Measurements from ENCODE around the gene MAGEF1.

Gene MAGEF1

DNA sequence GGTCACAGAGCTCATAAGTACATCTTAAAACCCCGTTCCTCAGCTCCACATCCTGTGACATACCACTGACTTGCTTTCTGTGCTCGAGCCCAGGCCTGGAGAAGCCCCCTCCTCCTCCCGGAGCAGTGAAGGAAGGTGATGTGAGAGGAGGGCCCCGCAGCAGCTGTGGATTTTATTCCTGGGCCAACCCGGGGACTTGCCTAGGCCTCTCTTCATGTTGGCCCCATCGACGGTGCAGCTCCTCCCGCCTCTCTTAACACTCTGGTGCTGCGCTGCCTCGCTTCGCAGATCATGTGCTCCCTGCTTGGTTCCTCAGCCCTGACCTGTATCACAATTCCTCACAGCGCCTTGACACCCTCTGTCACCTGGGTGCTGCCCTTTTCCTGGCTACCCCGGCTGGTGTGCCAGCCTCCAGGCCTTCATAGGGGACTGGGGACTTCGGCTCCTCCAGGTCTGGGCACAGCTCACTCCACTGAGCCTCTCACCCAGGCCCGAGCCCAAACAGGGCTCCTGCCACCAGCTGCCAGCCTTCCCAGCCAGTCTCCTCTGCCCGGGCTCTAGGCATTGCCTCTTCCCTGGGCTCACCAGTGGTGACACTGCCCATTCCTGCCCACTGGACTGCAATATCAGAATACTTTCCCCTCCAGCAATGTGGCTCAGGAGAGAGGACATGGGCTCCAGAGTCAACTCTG lies 21.5 kb downstream of the MAGEF1 start:
- no peak for DNase-seq (ENCODE audit: low read depth)

DNA sequence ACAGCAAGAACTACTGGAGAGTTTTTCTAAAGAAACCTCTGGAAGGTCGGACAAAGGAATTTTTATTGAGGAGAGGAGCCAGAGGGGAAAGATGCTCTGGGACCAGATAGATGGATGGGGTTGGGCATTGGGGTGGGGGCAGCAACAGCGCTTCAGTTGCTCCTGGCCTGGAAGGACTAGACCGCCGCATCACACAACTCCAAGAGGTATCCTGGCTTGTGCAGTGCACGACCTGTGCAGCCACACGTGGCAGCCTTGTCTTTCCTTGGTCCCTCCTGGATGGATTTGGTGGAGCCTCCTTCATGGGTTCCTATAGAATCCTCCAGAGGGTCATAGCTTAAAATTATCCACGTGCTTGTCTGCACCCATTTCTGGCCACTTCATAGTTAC lies 23.0 kb downstream of the MAGEF1 start:
- DNase-seq (ENCODE audit: low read depth), result no peak

GRCh38 chr3:184688251-184688881 lies 23.5 kb downstream of the MAGEF1 start:
- no peak for DNase-seq (ENCODE audit: low read depth)

DNA sequence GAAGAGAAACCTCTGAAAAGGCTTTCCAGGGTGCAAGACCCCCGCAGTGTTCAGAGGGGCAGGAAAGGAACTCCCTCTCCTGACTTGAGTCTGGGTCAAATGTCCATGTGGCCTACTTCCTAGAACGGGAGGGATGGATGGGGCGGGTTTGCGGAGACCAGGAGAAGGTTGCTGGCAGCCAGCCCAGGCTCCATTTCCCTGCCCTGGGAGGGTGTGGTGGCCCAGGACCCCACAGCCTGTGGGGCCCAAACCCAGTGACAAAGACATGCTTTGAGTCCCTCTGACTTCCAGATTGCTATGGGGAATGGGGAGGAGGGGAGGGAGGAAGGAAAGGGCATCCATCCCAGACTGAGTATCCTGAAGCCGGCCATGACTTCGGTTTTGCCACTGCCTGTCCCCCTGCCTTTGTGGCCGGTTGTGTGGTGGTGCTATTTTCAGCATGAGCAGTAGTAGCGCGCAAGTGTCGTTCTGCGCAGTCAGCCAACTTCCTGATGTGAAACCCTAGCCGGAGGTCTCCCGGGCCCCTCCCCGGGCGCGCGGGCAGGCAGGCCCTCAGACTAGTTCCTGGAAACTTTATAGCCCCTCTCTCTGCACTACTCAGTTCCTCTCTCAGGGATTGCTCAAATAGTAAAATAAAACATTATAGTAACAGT lies 24.4 kb downstream of the MAGEF1 start:
- no peak for DNase-seq (ENCODE audit: low read depth)

DNA sequence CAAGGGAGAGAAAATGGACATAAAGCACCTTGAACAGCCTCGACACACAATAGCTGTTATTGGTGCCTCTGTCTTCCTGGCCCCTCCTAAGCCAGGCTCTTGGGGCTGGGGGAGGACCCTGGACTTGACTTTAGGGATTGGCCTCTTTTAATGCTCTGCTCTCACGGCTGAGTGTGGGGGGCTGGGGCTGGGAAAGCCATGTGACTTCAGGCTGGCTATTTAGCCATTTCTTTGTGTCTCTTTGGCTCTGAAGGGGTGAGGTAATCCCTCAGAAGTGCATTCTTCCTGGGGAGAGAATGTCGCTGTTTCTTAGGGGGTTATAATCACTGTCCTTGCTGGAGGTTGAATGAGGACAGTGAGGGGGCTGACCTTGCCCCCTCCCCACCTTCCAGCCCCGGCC lies 26.2 kb downstream of the MAGEF1 start:
- no peak for DNase-seq (ENCODE audit: low read depth)

GRCh38 chr3:184685055-184685454 lies 26.8 kb downstream of the MAGEF1 start:
- DNase-seq (ENCODE audit: low read depth), result no peak

DNA sequence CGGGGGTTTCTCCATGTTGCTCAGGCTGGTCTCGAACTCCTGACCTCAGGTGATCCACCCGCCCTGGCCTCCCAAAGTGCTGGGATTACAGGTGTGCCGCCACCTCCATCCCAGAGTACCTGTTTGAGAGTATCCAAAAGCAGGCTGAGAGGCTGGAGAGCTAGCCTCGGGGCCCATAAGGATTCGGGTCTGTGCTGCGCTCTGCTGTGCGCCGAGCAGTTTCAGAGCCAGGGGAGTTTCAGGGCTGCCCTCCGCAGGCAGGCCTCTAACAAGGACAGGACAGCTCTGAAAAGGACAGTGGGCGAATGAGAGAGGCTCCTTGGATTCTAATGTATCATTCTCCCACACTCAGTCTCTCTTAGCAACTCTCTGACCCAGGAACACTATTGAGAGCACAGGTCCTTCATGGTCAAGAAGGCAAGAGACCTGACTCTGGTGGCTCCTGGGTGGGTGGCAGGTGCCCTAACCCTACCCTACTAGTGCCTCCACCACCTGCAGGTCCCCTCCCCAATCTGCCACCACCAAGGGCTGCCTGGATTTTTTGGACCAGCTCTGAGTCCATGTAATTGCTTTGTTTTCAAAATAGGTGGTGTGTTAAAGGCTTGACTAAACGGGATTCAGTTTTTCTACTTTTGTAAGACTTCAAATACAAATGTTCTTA lies 27.8 kb downstream of the MAGEF1 start:
- no peak for DNase-seq (ENCODE audit: low read depth)

DNA sequence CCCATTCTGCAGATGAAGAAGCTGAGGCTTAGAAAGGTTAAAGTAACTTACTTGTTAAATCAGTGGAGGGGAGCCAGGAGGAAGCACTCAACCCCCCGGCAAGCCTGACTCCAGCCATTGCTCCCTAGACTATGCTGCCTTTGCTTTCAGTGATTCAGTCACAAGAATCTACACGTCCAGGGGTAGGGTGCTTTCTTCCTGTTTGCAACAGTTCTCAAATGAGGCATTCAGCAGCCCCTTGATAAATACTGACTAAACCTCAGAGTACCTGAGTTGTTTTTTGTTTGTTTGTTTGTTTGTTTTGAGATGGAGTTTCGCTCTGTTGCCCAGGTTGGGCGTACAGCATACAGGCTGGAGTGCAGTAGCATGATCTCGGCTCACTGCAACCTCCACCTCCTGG lies 28.6 kb downstream of the MAGEF1 start:
- DNase-seq (ENCODE audit: low read depth), result no peak

GRCh38 chr3:184682671-184683070 lies 29.2 kb downstream of the MAGEF1 start:
- no peak for DNase-seq (ENCODE audit: low read depth)

- DNase-seq (ENCODE audit: low read depth), result no peak
Measured at GRCh38 chr3:184680385-184681345, 31.2 kb downstream of the MAGEF1 start.

GRCh38 chr3:184679056-184679816 lies 32.6 kb downstream of the MAGEF1 start:
- no peak for DNase-seq (ENCODE audit: low read depth)

DNA sequence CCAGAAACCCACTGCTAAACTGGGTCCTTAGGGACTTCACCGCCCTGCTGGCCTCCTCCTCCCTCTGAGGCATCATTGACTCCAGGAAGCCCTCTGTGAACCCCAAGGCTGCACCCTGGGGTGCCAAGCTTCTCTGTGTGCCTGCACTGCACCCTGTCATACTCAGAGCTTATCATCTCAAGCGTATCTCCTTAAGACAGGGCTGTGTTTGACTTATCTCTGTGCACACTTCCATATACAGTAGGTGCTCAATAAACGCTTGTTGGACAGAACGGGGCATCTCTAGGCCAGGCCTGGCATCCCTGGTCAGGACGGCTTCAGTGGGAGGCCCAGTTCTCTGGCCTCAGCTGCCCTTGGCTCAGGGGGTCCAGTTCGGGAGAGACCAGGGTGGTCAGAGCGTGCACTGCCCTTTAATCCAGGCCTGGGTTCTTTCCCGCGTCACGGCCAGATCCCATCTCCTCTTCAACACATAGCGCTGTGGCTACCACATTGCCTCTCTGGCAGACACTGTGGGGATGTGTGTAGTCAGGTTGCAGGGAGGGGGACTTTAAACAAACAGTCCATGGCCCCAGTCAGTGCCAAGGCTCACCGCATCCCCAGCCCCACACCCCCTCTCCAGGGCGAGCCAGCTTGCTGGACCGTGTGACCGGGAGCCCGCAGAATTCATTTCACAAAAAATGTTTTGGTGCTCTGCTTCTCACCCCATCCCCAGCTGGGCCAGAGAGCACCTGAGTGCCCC lies 33.4 kb downstream of the MAGEF1 start:
- DNase-seq (ENCODE audit: low read depth), result no peak

GRCh38 chr3:184677344-184678316 lies 34.2 kb downstream of the MAGEF1 start:
- no peak for DNase-seq (ENCODE audit: low read depth)

GRCh38 chr3:184676927-184677326 lies 34.9 kb downstream of the MAGEF1 start:
- no peak for DNase-seq (ENCODE audit: low read depth)

- no peak for DNase-seq (ENCODE audit: low read depth)
Measured at GRCh38 chr3:184674626-184675025, 37.2 kb downstream of the MAGEF1 start.

DNA sequence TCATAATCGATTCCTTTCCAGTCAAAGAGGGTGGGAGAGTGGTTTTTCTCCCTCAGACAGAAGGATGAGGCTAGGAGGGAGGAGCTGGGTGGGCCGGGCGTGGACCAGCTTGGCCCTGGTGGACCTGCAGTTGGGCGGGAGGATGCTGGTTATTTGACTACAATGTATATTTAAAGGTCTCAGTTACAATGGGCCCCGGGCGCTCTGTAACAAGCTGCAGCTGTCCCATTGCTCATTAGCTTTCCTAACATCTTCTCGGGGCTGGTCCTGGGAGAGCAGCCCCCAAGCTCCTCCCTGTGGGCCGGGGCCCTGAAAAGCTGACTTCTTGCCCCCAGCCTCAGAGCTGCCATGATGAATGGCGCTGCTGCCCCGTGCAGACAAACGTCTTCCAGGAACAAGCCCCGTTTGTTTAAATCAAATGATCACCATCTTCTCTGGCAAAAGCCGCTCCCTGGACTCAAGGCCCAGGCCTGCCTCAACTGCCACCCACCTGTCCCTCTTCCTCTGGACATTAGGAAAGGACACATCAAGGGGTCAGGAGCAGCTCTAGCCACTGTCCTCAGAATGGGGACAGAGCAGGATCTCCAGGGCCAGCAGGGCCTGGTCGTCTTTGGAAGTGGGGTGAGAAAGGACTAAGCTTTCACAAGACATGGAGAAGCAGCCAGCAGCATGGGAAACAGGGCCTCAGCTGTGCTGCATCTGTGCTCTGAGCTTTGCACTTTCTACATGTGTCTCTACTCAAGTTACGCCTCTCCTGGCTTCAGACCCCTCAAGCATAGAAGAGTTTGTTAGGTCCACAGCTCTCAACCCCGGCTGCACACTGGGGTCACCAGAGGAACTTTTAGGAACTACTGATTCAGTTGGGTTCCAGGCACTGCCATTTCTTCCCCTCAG lies 38.6 kb downstream of the MAGEF1 start:
- no peak for DNase-seq (ENCODE audit: low read depth)

DNA sequence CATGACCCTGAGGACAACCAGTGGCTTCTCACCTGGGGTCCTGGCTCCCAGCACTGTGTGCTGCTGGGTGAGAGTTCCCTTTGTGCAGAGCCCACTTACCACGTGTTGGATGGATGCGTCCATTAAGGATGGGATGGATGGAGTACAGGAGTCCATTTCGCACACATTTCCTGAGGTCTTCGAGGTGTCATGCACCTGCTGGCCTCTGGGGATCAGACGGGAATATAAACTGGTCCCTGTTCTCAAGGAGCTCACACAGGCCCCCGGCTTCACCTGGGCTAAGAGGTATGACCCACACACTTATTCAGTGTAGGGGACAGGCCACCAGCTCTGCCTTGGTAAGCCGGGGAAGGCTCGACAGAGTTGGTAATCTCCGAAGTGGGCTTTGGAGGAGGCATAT lies 39.5 kb downstream of the MAGEF1 start:
- DNase-seq (ENCODE audit: low read depth), result no peak

- no peak for DNase-seq (ENCODE audit: low read depth)
Measured at GRCh38 chr3:184670091-184670602, 41.7 kb downstream of the MAGEF1 start.

Measured in T-helper 22 cell (primary cell).